Measurements from ENCODE around the gene PSD. TPM values are rescaled to one million over a fixed set of nuclear protein-coding genes. Genes with fewer than 3 reads are reported as not detected.

The PSD gene
- total and polyA plus RNA-seq, 9 of the 15 experiments (the other 6 are each of a cell fraction or from before 2014, with no cell fraction given): 0.11 to 1.7 (median 0.54) TPM; not detected in 2

DNA sequence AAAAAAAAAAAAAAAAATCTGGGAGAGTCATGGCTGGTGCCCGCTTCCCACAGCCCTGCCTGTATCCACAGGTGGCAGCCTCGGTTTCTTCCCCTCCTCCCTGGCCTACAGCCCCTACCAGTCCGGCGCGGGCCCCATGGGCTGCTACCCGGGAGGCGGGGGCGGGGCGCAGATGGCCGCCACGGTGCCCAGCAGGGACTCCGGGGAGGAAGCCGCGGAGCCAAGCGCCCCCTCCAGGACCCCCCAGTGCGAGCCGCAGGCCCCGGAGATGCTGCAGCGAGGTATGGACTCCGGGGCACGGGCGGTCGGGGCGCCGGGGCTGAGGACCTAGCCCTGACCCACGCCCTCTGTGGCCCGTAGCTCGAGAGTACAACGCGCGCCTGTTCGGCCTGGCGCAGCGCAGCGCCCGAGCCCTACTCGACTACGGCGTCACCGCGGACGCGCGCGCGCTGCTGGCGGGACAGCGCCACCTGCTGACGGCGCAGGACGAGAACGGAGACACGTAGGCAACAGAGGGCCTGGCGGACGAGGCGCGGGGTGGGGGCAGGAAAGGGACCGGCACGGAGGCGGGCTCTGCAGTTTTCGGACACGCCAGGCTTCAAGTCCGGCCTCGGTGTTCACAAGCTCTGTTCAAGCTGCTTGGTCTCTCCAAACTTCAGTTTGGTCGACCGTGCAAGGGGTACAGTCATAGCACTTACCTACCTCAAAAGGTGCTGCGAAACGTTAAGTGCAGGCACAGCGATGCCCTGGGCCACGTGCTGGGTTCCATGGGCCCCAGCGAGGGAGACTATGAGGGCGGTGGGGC is 19.2 kb downstream of the PSD start (continued):
- TF ChIP-seq, protein P1, sequence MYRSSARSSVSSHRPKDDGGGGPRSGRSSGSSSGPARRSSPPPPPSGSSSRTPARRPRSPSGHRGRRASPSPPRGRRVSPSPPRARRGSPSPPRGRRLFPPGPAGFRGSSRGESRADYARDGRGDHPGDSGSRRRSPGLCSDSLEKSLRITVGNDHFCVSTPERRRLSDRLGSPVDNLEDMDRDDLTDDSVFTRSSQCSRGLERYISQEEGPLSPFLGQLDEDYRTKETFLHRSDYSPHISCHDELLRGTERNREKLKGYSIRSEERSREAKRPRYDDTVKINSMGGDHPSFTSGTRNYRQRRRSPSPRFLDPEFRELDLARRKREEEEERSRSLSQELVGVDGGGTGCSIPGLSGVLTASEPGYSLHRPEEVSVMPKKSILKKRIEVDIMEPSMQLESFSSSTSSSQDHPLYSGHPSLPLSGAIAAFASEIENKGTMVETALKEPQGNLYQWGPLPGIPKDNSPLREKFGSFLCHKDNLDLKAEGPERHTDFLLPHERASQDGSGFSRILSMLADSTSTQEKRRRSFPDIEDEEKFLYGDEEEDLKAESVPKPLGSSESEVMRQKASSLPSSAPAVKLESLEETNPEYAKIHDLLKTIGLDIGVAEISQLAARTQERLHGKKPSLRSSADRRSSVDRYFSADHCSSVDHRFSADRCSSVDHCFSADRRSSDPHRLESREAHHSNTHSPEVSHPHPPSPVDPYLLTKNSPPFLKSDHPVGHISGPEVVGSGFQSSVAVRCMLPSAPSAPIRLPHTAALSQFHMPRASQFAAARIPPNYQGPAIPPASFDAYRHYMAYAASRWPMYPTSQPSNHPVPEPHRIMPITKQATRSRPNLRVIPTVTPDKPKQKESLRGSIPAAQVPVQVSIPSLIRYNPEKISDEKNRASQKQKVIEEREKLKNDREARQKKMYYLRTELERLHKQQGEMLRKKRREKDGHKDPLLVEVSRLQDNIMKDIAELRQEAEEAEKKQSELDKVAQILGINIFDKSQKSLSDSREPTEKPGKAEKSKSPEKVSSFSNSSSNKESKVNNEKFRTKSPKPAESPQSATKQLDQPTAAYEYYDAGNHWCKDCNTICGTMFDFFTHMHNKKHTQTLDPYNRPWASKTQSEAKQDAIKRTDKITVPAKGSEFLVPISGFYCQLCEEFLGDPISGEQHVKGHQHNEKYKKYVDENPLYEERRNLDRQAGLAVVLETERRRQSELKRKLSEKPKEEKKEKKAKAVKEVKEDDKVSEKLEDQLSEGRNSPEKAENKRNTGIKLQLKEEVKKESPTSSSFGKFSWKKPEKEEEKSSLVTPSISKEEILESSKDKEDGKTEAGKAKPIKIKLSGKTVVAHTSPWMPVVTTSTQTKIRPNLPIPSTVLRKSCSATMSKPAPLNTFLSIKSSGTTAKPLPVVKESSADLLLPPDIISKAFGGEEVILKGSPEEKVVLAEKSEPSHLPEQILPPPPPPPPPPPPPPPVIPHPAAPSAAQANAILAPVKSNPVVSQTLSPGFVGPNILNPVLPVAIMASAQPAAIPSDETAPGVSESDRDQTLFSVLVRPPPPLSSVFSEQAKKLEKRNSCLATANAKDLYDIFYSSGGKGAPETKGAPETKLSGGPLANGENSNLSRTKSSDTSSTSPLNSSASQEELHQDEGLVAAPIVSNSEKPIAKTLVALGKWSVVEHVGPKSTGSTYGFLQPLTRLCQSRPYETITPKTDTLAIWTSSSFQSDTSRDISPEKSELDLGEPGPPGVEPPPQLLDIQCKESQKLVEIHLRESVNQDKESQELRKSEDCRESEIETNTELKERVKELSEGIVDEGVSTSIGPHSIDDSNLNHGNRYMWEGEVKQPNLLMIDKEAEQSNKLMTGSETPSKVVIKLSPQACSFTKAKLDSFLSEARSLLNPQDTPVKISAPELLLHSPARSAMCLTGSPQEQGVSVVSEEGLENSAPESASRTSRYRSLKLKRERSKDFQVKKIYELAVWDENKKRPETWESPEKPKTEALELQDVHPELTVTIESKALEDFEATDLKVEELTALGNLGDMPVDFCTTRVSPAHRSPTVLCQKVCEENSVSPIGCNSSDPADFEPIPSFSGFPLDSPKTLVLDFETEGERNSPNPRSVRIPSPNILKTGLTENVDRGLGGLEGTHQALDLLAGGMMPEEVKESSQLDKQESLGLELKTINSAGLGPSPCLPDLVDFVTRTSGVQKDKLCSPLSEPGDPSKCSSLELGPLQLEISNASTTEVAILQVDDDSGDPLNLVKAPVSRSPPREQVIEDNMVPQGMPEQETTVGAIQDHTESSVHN (IDR thresholded peaks at IDR 0.05; ENCODE audit: borderline replicate concordance in 1 of 2, low read depth in 1 of 2): no peak
- TF ChIP-seq SIN3B (IDR thresholded peaks at IDR 0.05; ENCODE audit: low read depth) (peak; percentile 32; the same call in 1 of the 2 replicates), ELF1 (tag; IDR thresholded peaks at IDR 0.05) (no peak), ZNF717 (CRISPR knock-in tag; IDR thresholded peaks at IDR 0.05) (no peak), EP400 (IDR thresholded peaks at IDR 0.05) (peak; percentile 86; the same call in 1 of the 2 replicates), SMC3 (conservative IDR thresholded peaks at IDR 0.05; ENCODE audit: insufficient read depth, low read depth, low read length) (peak; percentile 81), ZBTB7A (IDR thresholded peaks at IDR 0.05; ENCODE audit: borderline replicate concordance, control insufficient read depth, low read depth, low read length) (peak; percentile 52; the same call in 1 of the 2 replicates), ZNF143 (CRISPR knock-in tag; IDR thresholded peaks at IDR 0.05) (0 out of 2 replicates have a peak, but pooled peaks have one; percentile 14), ZFX (CRISPR knock-in tag; IDR thresholded peaks at IDR 0.05) (peak; percentile 88), ZEB2 (IDR thresholded peaks at IDR 0.05) (no peak), NR1H2 (CRISPR knock-in tag; IDR thresholded peaks at IDR 0.05) (0 out of 2 replicates have a peak, but pooled peaks have one; percentile 44), TBL1XR1 (IDR thresholded peaks at IDR 0.05; ENCODE audit: low read length in 2 of 2) (no peak), ZNF23 (CRISPR knock-in tag; IDR thresholded peaks at IDR 0.05) (no peak), MAZ (CRISPR knock-in tag; conservative IDR thresholded peaks at IDR 0.05 in 1 of 2, IDR thresholded peaks at IDR 0.05 in 1 of 2) (peak; percentile 87 to 92)
- TF ChIP-seq, protein P2, sequence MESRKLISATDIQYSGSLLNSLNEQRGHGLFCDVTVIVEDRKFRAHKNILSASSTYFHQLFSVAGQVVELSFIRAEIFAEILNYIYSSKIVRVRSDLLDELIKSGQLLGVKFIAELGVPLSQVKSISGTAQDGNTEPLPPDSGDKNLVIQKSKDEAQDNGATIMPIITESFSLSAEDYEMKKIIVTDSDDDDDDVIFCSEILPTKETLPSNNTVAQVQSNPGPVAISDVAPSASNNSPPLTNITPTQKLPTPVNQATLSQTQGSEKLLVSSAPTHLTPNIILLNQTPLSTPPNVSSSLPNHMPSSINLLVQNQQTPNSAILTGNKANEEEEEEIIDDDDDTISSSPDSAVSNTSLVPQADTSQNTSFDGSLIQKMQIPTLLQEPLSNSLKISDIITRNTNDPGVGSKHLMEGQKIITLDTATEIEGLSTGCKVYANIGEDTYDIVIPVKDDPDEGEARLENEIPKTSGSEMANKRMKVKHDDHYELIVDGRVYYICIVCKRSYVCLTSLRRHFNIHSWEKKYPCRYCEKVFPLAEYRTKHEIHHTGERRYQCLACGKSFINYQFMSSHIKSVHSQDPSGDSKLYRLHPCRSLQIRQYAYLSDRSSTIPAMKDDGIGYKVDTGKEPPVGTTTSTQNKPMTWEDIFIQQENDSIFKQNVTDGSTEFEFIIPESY (CRISPR knock-in tag; IDR thresholded peaks at IDR 0.05): peak; percentile 56; the same call in 1 of the 2 replicates
- TF ChIP-seq, protein P3, sequence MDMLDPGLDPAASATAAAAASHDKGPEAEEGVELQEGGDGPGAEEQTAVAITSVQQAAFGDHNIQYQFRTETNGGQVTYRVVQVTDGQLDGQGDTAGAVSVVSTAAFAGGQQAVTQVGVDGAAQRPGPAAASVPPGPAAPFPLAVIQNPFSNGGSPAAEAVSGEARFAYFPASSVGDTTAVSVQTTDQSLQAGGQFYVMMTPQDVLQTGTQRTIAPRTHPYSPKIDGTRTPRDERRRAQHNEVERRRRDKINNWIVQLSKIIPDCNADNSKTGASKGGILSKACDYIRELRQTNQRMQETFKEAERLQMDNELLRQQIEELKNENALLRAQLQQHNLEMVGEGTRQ (CRISPR knock-in tag; IDR thresholded peaks at IDR 0.05): no peak
